H9 (cell line): ENCODE data around the gene R3HDML. TPM values are rescaled to one million over a fixed set of nuclear protein-coding genes. Genes with fewer than 3 reads are reported as not detected.
A peak's percentile ranks its signal among the peaks of the same experiment; 100 is the strongest.

Experiments
- DNase-seq: peaks from one replicate; pipeline ENCODE4 v3.0.0-alpha.2; 2017
- H2AFZ ChIP-seq: one replicate; pipeline ENCODE4 v1.6.1; 2013; ENCODE audit warnings: mild to moderate bottlenecking, low read length, control low read depth, moderate library complexity
- H2AK5ac ChIP-seq: 2 replicates; pipeline ENCODE4 v1.6.1; 2013; ENCODE audit warnings: low read length, control low read depth, mixed read lengths; ENCODE audit not compliant: insufficient read length
- H2BK120ac ChIP-seq: one replicate; pipeline ENCODE4 v1.6.1; 2013; ENCODE audit warnings: low read depth, mild to moderate bottlenecking, low read length, control low read depth, inconsistent platforms; ENCODE audit not compliant: poor library complexity, severe bottlenecking
- H2BK12ac ChIP-seq: 2 replicates; pipeline ENCODE4 v1.6.1; 2013; ENCODE audit warnings: low read length, control low read depth, mixed read lengths, low read depth; ENCODE audit not compliant: insufficient read length
- H2BK15ac ChIP-seq: 2 replicates; pipeline ENCODE4 v1.6.1; 2013; ENCODE audit warnings: low read depth, low read length, control low read depth
- H2BK20ac ChIP-seq: one replicate; pipeline ENCODE4 v1.6.1; 2013; ENCODE audit warnings: low read depth, mild to moderate bottlenecking, low read length, control low read depth, inconsistent platforms; ENCODE audit not compliant: poor library complexity, severe bottlenecking
- H2BK5ac ChIP-seq: 2 replicates; pipeline ENCODE4 v1.6.1; 2013; ENCODE audit warnings: low read length, control low read depth, mixed read lengths; ENCODE audit not compliant: insufficient read length
- H3K14ac ChIP-seq: 2 replicates; pipeline ENCODE4 v1.6.1; 2013; ENCODE audit warnings: low read length, control low read depth; ENCODE audit not compliant: insufficient read depth
- H3K18ac ChIP-seq: 2 replicates; pipeline ENCODE4 v1.6.1; 2013; ENCODE audit warnings: low read depth, mild to moderate bottlenecking, mixed read lengths, low read length, control low read depth; ENCODE audit not compliant: insufficient read length
- H3K23ac ChIP-seq: 2 replicates; pipeline ENCODE4 v1.6.1; 2013; ENCODE audit warnings: low read length, control low read depth, mixed read lengths, low read depth; ENCODE audit not compliant: insufficient read length
- H3K23me2 ChIP-seq: 2 replicates; pipeline ENCODE4 v1.6.1; 2013; ENCODE audit warnings: low read depth, mild to moderate bottlenecking, mixed read lengths, low read length, control low read depth; ENCODE audit not compliant: insufficient read length, poor library complexity, severe bottlenecking
- H3K27ac ChIP-seq: 2 replicates; pipeline ENCODE4 v1.5.1; 2013; ENCODE audit warnings: low read length, control low read depth, mixed read lengths, low read depth; ENCODE audit not compliant: insufficient read length
- H3K27me3 ChIP-seq: 2 replicates; pipeline ENCODE4 v1.6.1; 2013; ENCODE audit warnings: low read length, control low read depth, inconsistent platforms; ENCODE audit not compliant: insufficient read depth
- H3K4ac ChIP-seq: 2 replicates; pipeline ENCODE4 v1.6.1; 2013; ENCODE audit warnings: low read depth, mild to moderate bottlenecking, control low read depth, inconsistent platforms, low read length, moderate library complexity
- H3K4me1 ChIP-seq: 2 replicates; pipeline ENCODE4 v1.6.1; 2013; ENCODE audit warnings: low read length, control low read depth, inconsistent platforms; ENCODE audit not compliant: insufficient read depth
- H3K4me2 ChIP-seq: 2 replicates; pipeline ENCODE4 v1.6.1; 2013; ENCODE audit warnings: low read length, control low read depth, mixed read lengths; ENCODE audit not compliant: insufficient read length, insufficient read depth
- H3K56ac ChIP-seq: 2 replicates; pipeline ENCODE4 v1.6.1; 2013; ENCODE audit warnings: low read depth, mild to moderate bottlenecking, mixed read lengths, low read length, control low read depth; ENCODE audit not compliant: insufficient read length
- H3K79me1 ChIP-seq: 2 replicates; pipeline ENCODE4 v1.6.1; 2013; ENCODE audit warnings: low read depth, mild to moderate bottlenecking, moderate library complexity, low read length, control low read depth, inconsistent platforms; ENCODE audit not compliant: insufficient read depth, poor library complexity, severe bottlenecking
- H3K79me2 ChIP-seq: 2 replicates; pipeline ENCODE4 v1.6.1; 2013; ENCODE audit warnings: low read length, control low read depth, inconsistent platforms; ENCODE audit not compliant: insufficient read depth
- H3K9ac ChIP-seq: 2 replicates; pipeline ENCODE4 v1.6.1; 2013; ENCODE audit warnings: low read length, control low read depth, mixed read lengths; ENCODE audit not compliant: insufficient read length; ENCODE audit errors: extremely low read depth
- H3K9me3 ChIP-seq: one replicate; pipeline ENCODE4 v1.6.1; 2013; ENCODE audit warnings: low read depth, low read length, inconsistent platforms; ENCODE audit not compliant: control insufficient read depth
- H3T11ph ChIP-seq: one replicate; pipeline ENCODE4 v1.6.1; 2013; ENCODE audit warnings: mild to moderate bottlenecking, low read length, control low read depth, inconsistent platforms
- H4K20me1 ChIP-seq: one replicate; pipeline ENCODE4 v1.6.1; 2013; ENCODE audit not compliant: control insufficient read depth, insufficient read length, insufficient read depth
- H4K5ac ChIP-seq: 2 replicates; pipeline ENCODE4 v1.6.1; 2013; ENCODE audit warnings: low read depth, mild to moderate bottlenecking, mixed read lengths, low read length, control low read depth; ENCODE audit not compliant: insufficient read length
- H4K8ac ChIP-seq: replicated peaks from 2 replicates; pipeline ENCODE4 v1.6.1; 2013; ENCODE audit warnings: low read length, control low read depth, mixed read lengths, low read depth; ENCODE audit not compliant: insufficient read length
- H4K91ac ChIP-seq: 2 replicates; pipeline ENCODE4 v1.6.1; 2013; ENCODE audit warnings: low read depth, mild to moderate bottlenecking, moderate library complexity, mixed read lengths, low read length, control low read depth; ENCODE audit not compliant: insufficient read length
- H3K27ac Mint-ChIP-seq, 3 experiments: 2 replicates in 2 of 3; 3 replicates in 1 of 3; pipeline ENCODE4 v1.8.0; 2020 to 2021; ENCODE audit warnings: mixed read lengths in 3 of 3, mild to moderate bottlenecking in 1 of 3, moderate library complexity in 1 of 3
- H3K27me3 Mint-ChIP-seq: 2 replicates; pipeline ENCODE4 v1.8.0; 2021; ENCODE audit warnings: low read depth, mild to moderate bottlenecking, moderate library complexity, mixed read lengths
- H3K36me3 Mint-ChIP-seq, 3 experiments: 2 replicates in 2 of 3; 3 replicates in 1 of 3; pipeline ENCODE4 v1.8.0; 2020 to 2021; ENCODE audit warnings: low read depth in 3 of 3, mixed read lengths in 3 of 3; ENCODE audit not compliant: insufficient read depth in 1 of 3
- H3K4me1 Mint-ChIP-seq, 2 experiments: 2 replicates each; pipeline ENCODE4 v1.8.0; 2020; ENCODE audit warnings: mixed read lengths in 2 of 2
- H3K4me3 Mint-ChIP-seq, 2 experiments: 2 replicates in 1 of 2; 3 replicates in 1 of 2; pipeline ENCODE4 v1.8.0; 2020 to 2021; ENCODE audit warnings: mild to moderate bottlenecking in 2 of 2, mixed read lengths in 2 of 2, moderate library complexity in 1 of 2
- H3K9me3 Mint-ChIP-seq, 2 experiments: 2 replicates in 1 of 2; 3 replicates in 1 of 2; pipeline ENCODE4 v1.8.0; 2020; ENCODE audit warnings: mild to moderate bottlenecking in 2 of 2, mixed read lengths in 2 of 2, moderate library complexity in 1 of 2
- WGBS: extraction: QIAGEN DNeasy Blood & Tissue Kit; methylation state at CpG from one replicate; pipeline ENCODE4 v1.1.7; 2013; ENCODE audit warnings: missing lambda C conversion rate, low lambda C conversion rate, mixed read lengths; ENCODE audit not compliant: insufficient read length; ENCODE audit errors: extremely low coverage; 5-methylcytosine and 5-hydroxymethylcytosine counted together
- total RNA-seq: library from RNA; stranded (reverse); gene quantifications from 2 replicates; pipeline ENCODE4 v1.2.1, GENCODE V29; 2021
- TF ChIP-seq, protein P1 (sequence below): fragments of 200-600 bp; sonication (generic); conservative IDR thresholded peaks from 3 replicates; pipeline ENCODE4 v1.8.0; 2021; ENCODE audit warnings: antibody characterized with exemption, mild to moderate bottlenecking

Gene R3HDML
- total RNA-seq, 1 experiment from 2014 or later = not detected

DNA sequence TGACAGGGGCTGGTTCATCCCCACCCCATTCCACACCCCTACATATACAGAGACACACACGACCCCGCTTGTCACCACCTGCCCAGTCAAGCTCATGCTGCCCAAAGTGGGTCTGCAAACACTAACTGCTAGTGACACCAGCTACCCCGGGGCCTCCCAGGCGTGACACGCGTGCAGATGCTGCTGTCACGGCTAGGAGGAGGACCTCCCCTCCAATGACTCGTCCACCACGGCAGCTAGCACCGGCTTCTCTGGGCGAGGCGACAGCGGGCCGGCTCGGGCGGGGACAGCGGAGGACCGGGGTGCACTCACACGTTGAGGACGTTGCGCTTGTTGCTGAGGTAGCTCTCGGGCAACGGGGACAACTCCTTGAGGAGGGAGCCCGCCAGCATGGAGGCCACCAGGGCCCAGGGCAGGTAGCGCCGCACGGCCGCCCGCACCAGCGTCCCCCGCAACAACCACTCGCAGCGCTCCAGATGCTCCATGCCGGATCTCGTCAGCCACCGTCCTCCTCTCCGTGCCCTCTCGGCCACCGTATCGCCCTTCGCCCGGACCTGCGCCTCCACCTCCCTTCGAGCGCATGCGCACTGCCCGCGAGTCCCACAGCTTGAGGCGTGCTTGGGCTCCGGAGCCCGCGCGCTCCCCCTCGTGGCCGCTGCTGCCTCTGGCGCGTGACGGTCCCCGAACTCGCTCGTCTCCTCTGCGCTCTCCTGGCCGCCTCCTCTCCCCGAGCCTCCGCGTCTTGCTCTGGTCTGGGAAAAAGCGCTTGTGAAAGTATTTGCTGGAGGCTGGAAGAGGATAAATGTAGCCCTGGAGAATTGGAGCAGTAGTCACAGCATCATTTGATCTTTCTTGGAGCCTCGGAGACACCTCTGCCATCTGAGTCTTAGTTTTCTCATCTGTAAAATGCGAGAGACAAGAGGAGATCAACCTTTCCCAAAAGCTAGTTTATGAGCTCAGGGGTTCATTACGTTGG, 25.9 kb upstream of the R3HDML start, which contains the start of gene FITM2:
Gene FITM2, minus strand, starts transcription at position 539 of the 976 bp plus-strand sequence. Its CDS starts 54 bp downstream, at position 485.
- H3K27ac Mint-ChIP-seq = peak within 1 kb of the TSS in 1 of 3 experiments; percentile 44; a peak in 1 of 7 replicates
- Histone ChIP-seq H3K27me3 (no peaks in the 10 kb centered on the region), H3K23ac (no peak within 1 kb of the TSS), H4K91ac (no peak within 1 kb of the TSS), H3K14ac (peak within 1 kb of the TSS; percentile 45; the same call in 1 of the 2 replicates), H2AFZ (no peak within 1 kb of the TSS), H2BK15ac (no peak within 1 kb of the TSS), H3K4ac (no peak within 1 kb of the TSS), H4K5ac (no peak within 1 kb of the TSS), H3K27ac (no peak within 1 kb of the TSS), H2BK5ac (no peak within 1 kb of the TSS), H2AK5ac (no peak within 1 kb of the TSS), H3K79me2 (no peaks in the 10 kb centered on the region), H3K9me3 (no peaks in the 10 kb centered on the region), H3K9ac (peak within 1 kb of the TSS; percentile 10), H3K23me2 (peaks cover 7% of the 10 kb centered on the region), H3K79me1 (no peaks in the 10 kb centered on the region), H2BK120ac (no peak within 1 kb of the TSS), H2BK20ac (no peak within 1 kb of the TSS), H4K20me1 (no peaks in the 10 kb centered on the region), H3K4me1 (no peaks in the 10 kb centered on the region), H3K4me2 (peak within 1 kb of the TSS; percentile 57), H3T11ph (no peak within 1 kb of the TSS), H2BK12ac (no peak within 1 kb of the TSS), H3K56ac (no peak within 1 kb of the TSS), H4K8ac (no peak within 1 kb of the TSS), H3K18ac (no peak within 1 kb of the TSS)
- peaks cover 9 to 10% of the 10 kb centered on the region in 2 experiments for H3K4me1 Mint-ChIP-seq
- no peaks in the 10 kb centered on the region for H3K36me3 Mint-ChIP-seq
- peak; percentile 98 for DNase-seq
- no peaks in the 10 kb centered on the region for H3K9me3 Mint-ChIP-seq
- TF ChIP-seq, protein P1, sequence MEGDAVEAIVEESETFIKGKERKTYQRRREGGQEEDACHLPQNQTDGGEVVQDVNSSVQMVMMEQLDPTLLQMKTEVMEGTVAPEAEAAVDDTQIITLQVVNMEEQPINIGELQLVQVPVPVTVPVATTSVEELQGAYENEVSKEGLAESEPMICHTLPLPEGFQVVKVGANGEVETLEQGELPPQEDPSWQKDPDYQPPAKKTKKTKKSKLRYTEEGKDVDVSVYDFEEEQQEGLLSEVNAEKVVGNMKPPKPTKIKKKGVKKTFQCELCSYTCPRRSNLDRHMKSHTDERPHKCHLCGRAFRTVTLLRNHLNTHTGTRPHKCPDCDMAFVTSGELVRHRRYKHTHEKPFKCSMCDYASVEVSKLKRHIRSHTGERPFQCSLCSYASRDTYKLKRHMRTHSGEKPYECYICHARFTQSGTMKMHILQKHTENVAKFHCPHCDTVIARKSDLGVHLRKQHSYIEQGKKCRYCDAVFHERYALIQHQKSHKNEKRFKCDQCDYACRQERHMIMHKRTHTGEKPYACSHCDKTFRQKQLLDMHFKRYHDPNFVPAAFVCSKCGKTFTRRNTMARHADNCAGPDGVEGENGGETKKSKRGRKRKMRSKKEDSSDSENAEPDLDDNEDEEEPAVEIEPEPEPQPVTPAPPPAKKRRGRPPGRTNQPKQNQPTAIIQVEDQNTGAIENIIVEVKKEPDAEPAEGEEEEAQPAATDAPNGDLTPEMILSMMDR = peak; percentile 93
- peaks cover 25% of the 10 kb centered on the region for H3K27me3 Mint-ChIP-seq
- H3K4me3 Mint-ChIP-seq = peak within 1 kb of the TSS; percentile 79 to 88
- no CpG with 5 or more reads among the region's 70 CpGs for WGBS
